Fibroblast of peridontal ligament (primary cell): ENCODE results near the gene DDX28.
"Not testable (repeated sequence)": the region's sequence is repeated elsewhere in the genome, so short reads cannot be mapped to it uniquely, and the experiment has no call there.

Experiments
- DNase-seq: peaks from one replicate; pipeline ENCODE4 v3.0.0-alpha.2; 2010; ENCODE audit errors: extremely low read depth

Gene DDX28

GRCh38 chr16:67995423-67995822, 27.6 kb downstream of the DDX28 start:
- DNase-seq, result no peak

DNA sequence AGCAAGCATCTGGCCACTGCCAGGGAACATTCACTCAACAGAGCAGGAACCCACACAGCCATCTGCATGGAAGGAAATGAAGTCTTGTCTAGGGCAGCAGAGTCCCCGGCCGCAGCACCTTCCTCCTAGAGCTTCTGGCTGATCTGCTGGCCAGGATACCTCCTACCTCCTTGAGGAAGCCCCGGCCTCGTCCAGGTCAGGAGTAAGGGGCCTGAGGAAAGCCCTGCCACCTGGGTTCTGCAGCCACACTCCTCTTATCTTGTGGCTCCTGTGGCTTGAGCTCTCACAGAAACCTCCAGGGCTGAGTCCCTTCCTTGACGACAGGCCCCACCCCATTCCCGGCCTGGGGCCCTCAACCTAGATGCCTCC, 29.0 kb downstream of the DDX28 start:
- DNase-seq, result not testable (repeated sequence)

DNA sequence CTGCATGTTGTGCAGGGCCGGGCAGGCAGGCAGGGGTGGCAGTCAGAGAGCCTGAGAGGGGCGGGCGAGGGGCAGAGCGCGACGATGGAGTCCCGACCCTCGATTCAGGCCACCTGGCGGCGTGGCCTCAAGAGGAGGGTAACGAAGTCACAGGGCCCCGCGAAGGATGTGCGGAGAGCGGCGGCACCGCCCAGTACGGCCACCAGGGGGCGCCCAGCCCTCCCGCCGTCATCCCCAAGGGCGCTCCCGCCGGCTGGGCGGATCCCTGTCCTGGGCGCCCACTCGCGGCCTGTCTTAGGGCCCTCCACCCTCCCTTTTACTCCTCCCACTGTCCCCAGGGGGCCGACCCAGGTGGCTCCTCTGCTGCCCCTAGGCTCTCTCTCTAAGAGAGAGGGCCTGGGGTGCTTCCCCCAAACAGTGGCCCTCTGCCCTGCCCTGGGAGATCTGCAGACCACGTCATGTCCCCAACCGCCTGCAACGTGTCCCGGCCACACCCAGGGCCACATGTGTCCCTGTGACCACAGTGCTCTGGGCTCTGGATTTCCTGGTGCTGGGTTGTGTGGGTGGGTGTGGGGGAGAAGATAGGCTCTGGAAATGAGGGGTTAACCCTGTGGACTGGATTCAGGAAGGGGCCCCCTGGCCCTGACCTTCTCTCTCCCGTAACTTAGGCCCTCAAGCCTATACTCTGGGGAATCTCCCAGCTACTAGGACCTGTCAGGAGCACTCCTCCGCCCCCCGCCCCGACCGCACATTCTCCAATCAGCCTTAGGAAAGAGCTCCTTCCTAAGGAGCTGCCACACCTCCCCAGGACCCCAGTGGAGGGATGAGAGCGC, 29.6 kb downstream of the DDX28 start:
- peak; percentile 56 for DNase-seq

DNA sequence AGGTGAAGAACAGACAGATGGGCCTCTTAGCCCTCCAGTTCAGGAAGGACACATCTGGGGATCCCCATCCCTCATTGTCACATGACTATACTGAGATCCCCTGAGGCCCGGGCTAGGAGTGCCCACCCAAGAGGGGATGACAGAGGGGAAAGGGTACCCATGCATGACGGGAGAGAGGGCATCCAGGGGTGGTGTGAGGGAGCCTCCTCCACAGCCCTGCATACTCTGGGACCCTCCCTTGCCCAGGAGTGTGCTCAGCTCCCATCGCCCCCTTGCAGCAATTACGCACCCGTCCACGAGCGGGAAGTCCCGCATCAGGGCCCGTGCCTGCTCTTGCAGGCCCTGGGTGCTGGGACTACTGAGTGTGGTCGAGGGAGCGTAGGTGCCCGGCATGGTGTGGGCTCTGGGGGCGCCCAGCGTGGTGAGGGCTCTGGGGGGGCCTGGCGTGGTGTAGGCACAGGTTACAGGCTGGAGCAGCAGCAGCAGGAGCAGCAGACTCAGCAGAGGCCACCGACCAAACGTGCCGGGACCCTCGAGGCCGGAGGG, 30.3 kb downstream of the DDX28 start:
- DNase-seq, result no peak

DNA sequence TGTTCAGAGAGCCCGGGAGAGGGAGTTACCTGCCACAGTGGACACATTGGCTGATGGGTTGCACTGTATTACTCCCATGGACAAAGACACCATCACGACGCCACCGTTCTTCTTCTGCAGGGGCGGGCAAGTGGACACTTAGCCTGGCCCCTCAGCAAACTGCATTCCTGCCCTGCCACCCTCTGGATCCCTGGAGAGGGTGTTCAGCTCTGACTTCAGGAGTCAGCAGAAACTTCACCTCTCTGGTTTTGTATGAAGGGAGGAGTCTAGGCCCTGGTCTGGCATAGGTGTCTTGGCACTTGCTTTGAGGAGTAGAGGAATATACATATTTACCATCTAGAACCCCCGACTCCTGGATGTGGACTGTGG, 33.0 kb downstream of the DDX28 start:
- no peak for DNase-seq

GRCh38 chr16:67989322-67990017, 33.6 kb downstream of the DDX28 start:
- no peak for DNase-seq

GRCh38 chr16:67988675-67989074, 34.4 kb downstream of the DDX28 start:
- no peak for DNase-seq

DNA sequence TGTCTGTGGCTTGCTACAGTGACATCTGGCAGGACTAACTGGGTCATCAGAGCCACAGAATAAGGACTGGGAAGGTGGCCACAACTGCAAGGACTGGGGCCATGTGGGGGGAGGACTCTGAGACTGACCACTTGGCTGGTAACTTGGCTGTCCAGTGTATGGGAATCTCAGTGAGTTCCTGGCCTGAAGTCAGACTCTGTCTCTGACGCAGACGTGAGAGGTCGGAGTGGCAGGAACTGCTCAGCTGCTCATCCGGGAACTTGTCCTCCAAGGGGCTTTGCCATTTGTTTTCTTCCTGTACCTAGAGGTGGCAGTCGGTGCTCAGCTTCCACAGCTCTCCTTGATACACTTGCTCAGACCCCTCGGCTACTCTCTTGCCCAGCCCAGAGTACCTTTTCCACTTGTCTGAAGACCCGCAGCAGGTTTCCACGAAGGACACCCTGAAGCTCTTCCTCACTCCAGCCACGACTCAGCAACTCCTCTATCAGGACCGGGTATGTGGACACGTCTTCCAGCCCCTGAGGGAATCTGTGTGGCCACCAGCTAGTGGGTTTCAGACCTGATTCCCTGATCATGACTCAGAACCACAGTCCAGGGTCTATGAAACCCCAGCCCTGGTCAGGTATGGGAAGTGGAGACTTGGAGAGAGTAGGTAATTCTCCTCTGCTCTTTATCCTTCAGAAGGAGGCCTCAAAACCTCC, 35.4 kb downstream of the DDX28 start:
- DNase-seq, result no peak

DNA sequence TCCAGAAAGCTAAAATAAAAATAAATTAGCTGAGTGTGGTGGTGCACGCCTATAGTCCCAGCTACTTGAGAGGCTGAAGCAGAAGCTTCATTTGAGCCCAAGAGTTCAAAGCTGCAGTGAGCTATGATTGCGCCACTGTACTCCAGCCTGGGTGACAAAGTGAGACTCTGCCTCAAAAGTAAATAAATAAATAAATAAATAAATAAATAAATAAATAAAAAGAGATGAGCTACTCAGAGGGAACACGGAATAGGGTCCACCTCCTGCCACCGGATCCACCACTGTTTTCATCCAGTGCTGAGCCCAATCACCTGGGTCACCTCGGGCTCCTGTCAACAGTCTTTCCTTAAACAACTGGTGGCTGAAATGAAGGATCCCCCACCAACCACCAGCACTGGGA, 36.1 kb downstream of the DDX28 start:
- no peak for DNase-seq

GRCh38 chr16:67982011-67982696, 40.9 kb downstream of the DDX28 start:
- DNase-seq, result no peak

DNA sequence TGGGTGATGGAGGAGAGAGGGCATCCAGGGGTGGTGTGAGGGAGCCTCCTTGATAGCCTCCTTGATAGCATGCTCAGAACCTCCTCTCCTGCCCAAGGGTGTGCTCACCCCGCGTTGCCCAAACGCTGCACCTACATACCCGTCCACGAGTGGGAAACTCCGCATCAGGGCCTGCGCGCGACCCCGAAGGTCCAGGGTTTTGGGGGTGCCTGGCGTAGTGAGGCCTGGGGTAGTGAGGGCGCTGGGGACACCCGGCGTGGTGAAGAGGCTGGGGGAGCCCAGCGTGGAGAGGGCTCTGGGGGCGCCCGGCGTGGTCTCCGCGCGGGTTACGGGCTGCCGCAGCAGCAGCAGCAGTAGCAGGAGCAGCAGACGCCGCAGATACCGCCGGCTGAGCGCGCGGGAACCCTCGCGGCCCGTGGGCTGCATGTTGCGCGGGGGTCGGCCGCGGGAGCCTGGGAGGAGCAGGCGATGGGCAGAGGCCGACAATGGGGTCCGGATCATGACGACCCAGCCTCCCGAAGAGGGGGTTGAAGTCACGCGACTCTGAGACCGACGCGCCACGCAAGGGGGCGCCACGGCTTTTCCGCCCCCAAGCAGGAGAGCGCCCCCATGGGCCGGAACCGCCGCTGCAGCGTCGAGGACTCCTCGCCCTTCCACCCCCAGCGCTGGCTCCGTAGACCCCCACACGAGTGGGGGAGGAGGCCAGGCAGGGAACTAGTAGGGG, 42.9 kb downstream of the DDX28 start, which contains the start of gene DPEP3:
TSS of gene DPEP3 (minus strand) at position 545 of the 724 bp plus-strand sequence. CDS start at position 426, 119 bp downstream.
- DNase-seq, result no peak

- no peak for DNase-seq
These were observed 45.4 kb downstream of the DDX28 start for GRCh38 chr16:67977469-67978227.

DNA sequence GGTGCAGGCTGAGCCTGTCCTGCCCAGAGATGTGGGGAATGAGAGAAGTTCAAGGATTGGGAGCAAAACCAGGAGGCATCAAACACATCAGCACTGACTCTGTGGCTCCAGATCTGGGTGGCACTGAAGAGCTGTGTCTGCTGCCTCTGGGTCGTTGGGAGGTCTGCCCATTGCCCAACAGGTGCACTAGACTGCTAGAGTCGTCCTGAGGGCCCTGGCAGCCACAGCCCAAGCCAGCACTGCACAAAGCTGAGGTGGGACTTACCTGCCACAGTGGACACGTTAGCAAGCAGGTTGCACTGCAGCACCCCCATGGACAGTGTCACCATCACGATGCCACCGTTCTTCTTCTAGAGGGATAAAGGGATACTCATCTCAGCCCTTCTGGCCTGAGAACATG, 46.0 kb downstream of the DDX28 start:
- DNase-seq, result no peak

DNA sequence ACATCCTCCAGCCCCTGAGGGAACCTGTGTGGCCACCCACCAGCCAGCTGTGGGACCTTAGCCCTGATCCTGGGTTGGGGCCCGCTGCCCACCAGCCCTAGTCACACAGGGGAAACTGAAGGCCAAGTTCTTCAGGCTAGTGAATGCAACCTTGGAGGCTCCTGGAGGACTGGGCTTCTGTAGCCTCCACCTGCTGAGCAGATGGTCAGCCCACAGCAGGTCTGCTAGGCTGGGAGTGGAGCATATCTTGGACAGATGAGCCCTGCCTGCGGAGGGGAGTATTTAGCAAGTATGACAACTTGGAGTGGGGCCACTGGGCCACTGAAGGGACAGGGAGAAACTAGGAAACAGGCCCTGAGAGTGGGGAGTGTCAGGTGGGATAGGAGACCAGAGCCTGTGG, 46.8 kb downstream of the DDX28 start:
- DNase-seq, result no peak

DNA sequence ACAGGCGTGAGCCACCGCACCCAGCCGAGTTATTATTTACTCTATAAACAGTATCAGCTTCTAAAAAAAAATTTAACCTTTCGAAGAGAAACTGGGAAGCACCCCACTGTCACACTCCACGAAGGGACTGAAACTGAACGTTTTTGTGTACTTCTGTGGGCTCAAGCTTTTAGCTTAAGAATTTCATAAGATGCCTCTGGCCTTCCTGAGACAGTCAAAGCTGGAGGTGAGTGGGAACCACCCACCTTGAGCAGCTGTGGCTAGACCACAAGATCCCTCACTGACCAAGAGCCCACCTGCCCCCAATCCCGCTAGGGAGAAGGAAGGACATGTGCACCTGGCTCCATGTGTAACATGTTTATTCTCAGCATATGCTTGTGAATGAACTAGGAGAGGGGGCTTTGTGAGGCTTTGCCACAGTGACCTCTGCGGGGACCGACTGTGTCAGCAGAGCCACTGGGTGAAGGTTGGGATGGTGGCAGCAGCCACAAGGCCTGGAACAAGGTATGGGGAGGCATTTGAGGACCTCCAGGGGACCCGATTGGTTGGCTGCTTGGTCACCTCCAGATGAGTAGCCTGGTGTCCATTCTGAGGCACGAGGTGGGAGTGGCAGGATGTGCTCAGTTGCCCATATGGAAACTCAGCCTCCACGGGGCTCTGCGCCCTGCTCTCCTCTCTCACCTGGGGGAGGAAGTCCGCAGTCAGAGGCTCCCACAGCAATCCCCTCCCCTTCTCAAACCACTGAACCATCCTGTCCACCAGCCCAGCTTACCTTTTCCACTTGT, 47.5 kb downstream of the DDX28 start:
- DNase-seq, result no peak

DNA sequence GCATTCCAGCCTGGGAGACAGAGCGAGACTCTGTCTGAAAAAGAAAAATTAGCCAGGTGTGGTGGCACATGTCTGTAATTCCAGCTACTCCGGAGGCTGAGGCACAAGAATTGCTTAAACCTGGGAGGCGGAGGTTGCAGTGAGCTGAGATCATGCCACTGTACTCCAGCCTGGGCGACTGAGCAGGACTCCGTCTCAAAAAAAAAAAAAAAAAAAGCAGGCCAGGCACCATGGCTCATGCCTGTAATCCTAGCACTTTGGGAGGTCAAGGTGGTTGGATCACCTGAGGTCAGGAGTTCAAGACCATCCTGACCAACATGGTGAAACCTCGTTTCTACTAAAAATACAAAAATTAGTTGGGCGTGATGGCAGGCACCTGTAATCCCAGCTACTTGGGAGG, 50.7 kb downstream of the DDX28 start:
- DNase-seq, result not testable (repeated sequence)

DNA sequence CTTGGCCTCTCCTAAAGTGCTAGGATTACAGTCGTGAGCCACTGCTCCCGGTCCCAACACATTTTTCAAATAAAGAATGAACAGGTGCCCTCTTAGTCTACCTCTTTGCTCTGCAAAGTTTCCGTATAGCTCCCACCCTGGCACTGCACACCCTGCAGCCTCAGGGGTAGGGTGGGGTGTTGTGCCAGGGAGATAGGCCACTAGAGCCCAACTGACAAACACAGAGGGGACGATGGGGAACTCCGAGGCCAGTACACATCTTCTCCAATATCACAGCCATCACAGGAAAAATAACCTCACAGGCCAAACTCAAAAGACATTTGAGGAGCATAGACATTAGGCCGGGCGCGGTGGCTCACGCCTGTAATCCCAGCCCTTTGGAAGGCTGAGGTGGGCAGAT, 51.9 kb downstream of the DDX28 start:
- no peak for DNase-seq
